HepG2 (cell line): ENCODE results near the gene ITGB2. TPM values are rescaled to one million over a fixed set of nuclear protein-coding genes. Genes with fewer than 3 reads are reported as not detected.
A peak's percentile ranks its signal among the peaks of the same experiment; 100 is the strongest.

Experiments
- CENPT ChIP-seq: sonication (generic); formaldehyde crosslinking; IDR thresholded peaks from 2 replicates; pipeline ENCODE4 v1.8.0; 2022; ENCODE audit warnings: low read depth, mild to moderate bottlenecking, moderate library complexity, missing genetic modification reagents
- IRX3 ChIP-seq: sonication (generic); formaldehyde crosslinking; IDR thresholded peaks from 2 replicates; pipeline ENCODE4 v1.8.1; 2023; ENCODE audit warnings: mild to moderate bottlenecking, low read depth, missing genetic modification reagents, borderline replicate concordance
- SALL1 ChIP-seq: sonication (generic); formaldehyde crosslinking; IDR thresholded peaks from 2 replicates; pipeline ENCODE4 v1.8.0; 2022; ENCODE audit warnings: mild to moderate bottlenecking, missing genetic modification reagents
- XRCC5 ChIP-seq: fragments of 200-400 bp; formaldehyde crosslinking; optimal IDR thresholded peaks from 2 replicates; pipeline ENCODE3; 2017; ENCODE audit warnings: mild to moderate bottlenecking, low read length
- ZFP36L1 ChIP-seq: sonication (generic); formaldehyde crosslinking; IDR thresholded peaks from 2 replicates; pipeline ENCODE4 v1.8.0; 2022; ENCODE audit warnings: mild to moderate bottlenecking, missing genetic modification reagents, moderate library complexity
- ZFX ChIP-seq: sonication (generic); formaldehyde crosslinking; IDR thresholded peaks from 2 replicates; pipeline ENCODE4 v1.4.0; 2020; ENCODE audit warnings: mild to moderate bottlenecking, low read depth, missing genetic modification reagents, moderate library complexity
- ZNF557 ChIP-seq: sonication (generic); formaldehyde crosslinking; IDR thresholded peaks from 2 replicates; pipeline ENCODE4 v1.4.0; 2020; ENCODE audit warnings: missing genetic modification reagents
- polyA plus RNA-seq, 8 experiments: library from polyadenylated mRNA; depleted of rRNA in 3 of 8; stranded (reverse) in 7 of 8; unstranded in 1 of 8; fragments of >200 nt; fragmentation: Illumina TruSeq in 4 of 8; extraction: Trizol in 4 of 8; gene quantifications; 2 replicates each; pipeline versions ENCODE4 v1.2.1 to v1.2.3, GENCODE V29; 2011 to 2016; ENCODE audit warnings: low read depth in 4 of 8, missing spikeins in 1 of 8, mixed read lengths in 1 of 8; ENCODE audit not compliant: insufficient read depth in 1 of 8
- total RNA-seq, 5 experiments: library from RNA; depleted of rRNA; stranded (reverse); fragments of >200 nt; fragmentation: Illumina TruSeq; extraction: Trizol; gene quantifications; 2 replicates each; pipeline ENCODE4 v1.2.3, GENCODE V29; 2016; ENCODE audit warnings: low read depth in 1 of 5
- TF ChIP-seq, protein P1 (sequence below): sonication (generic); formaldehyde crosslinking; IDR thresholded peaks from 2 replicates; pipeline ENCODE4 v1.9.0; 2021; ENCODE audit warnings: mild to moderate bottlenecking, missing genetic modification reagents
- TF ChIP-seq, protein P2 (sequence below): sonication (generic); formaldehyde crosslinking; IDR thresholded peaks from 2 replicates; pipeline ENCODE4 v1.5.0; 2020; ENCODE audit warnings: mild to moderate bottlenecking, missing genetic modification reagents
- TF ChIP-seq, protein P3 (sequence below): sonication (generic); formaldehyde crosslinking; IDR thresholded peaks from 2 replicates; pipeline ENCODE4 v1.5.0; 2020; ENCODE audit warnings: missing genetic modification reagents
- TF ChIP-seq, protein P4 (sequence below): sonication (generic); formaldehyde crosslinking; IDR thresholded peaks from 2 replicates; pipeline ENCODE4; 2020; ENCODE audit warnings: missing genetic modification reagents, mild to moderate bottlenecking, borderline replicate concordance
- TF ChIP-seq, protein P5 (sequence below): sonication (generic); formaldehyde crosslinking; IDR thresholded peaks from 2 replicates; pipeline ENCODE4 v1.4.0; 2020; ENCODE audit warnings: missing genetic modification reagents
- TF ChIP-seq, protein P6 (sequence below): IDR thresholded peaks from 2 replicates; pipeline ENCODE4 v1.6.1; 2018; ENCODE audit warnings: missing genetic modification reagents, mild to moderate bottlenecking, missing compliant biosample characterization

Gene ITGB2
- total and polyA plus RNA-seq, 2 of the 13 experiments (the other 11 are each of a cell fraction or from before 2014, with no cell fraction given): 4.2 to 18.0 TPM

DNA sequence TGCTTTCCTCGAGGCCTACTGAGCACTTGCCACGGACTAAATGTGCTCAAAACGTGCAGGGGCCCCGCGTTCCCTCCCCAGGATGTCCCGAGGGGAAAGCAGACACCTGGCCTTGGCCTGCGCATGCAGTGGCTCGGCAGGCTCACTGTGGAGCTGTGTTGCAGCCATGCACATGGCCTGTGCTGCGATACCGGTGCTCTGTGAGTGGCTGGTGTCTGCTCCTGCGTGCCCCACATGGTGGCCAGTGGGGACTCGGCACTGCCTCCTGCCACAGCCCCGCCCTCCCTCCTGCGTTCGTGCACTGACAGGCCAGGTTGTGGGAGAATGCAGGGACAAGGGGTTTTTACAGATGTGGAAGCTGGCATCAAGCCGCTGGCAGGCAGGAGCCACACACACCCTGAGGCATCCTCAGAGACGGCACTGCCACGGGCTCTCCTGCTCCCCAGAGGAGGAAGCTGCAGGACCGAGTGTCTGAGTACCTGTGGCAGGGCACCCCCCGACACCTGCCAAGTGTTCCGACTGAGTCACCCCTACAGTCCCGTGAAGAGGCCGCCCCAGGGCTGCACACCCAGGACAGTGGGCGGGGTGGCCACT, 30.3 kb downstream of the ITGB2 start (continued):
- TF ChIP-seq, protein P1, sequence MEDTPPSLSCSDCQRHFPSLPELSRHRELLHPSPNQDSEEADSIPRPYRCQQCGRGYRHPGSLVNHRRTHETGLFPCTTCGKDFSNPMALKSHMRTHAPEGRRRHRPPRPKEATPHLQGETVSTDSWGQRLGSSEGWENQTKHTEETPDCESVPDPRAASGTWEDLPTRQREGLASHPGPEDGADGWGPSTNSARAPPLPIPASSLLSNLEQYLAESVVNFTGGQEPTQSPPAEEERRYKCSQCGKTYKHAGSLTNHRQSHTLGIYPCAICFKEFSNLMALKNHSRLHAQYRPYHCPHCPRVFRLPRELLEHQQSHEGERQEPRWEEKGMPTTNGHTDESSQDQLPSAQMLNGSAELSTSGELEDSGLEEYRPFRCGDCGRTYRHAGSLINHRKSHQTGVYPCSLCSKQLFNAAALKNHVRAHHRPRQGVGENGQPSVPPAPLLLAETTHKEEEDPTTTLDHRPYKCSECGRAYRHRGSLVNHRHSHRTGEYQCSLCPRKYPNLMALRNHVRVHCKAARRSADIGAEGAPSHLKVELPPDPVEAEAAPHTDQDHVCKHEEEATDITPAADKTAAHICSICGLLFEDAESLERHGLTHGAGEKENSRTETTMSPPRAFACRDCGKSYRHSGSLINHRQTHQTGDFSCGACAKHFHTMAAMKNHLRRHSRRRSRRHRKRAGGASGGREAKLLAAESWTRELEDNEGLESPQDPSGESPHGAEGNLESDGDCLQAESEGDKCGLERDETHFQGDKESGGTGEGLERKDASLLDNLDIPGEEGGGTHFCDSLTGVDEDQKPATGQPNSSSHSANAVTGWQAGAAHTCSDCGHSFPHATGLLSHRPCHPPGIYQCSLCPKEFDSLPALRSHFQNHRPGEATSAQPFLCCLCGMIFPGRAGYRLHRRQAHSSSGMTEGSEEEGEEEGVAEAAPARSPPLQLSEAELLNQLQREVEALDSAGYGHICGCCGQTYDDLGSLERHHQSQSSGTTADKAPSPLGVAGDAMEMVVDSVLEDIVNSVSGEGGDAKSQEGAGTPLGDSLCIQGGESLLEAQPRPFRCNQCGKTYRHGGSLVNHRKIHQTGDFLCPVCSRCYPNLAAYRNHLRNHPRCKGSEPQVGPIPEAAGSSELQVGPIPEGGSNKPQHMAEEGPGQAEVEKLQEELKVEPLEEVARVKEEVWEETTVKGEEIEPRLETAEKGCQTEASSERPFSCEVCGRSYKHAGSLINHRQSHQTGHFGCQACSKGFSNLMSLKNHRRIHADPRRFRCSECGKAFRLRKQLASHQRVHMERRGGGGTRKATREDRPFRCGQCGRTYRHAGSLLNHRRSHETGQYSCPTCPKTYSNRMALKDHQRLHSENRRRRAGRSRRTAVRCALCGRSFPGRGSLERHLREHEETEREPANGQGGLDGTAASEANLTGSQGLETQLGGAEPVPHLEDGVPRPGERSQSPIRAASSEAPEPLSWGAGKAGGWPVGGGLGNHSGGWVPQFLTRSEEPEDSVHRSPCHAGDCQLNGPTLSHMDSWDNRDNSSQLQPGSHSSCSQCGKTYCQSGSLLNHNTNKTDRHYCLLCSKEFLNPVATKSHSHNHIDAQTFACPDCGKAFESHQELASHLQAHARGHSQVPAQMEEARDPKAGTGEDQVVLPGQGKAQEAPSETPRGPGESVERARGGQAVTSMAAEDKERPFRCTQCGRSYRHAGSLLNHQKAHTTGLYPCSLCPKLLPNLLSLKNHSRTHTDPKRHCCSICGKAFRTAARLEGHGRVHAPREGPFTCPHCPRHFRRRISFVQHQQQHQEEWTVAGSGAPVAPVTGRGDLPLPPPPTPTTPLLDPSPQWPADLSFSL (CRISPR knock-in tag): no peak
- TF ChIP-seq IRX3: no peak
- TF ChIP-seq, protein P2, sequence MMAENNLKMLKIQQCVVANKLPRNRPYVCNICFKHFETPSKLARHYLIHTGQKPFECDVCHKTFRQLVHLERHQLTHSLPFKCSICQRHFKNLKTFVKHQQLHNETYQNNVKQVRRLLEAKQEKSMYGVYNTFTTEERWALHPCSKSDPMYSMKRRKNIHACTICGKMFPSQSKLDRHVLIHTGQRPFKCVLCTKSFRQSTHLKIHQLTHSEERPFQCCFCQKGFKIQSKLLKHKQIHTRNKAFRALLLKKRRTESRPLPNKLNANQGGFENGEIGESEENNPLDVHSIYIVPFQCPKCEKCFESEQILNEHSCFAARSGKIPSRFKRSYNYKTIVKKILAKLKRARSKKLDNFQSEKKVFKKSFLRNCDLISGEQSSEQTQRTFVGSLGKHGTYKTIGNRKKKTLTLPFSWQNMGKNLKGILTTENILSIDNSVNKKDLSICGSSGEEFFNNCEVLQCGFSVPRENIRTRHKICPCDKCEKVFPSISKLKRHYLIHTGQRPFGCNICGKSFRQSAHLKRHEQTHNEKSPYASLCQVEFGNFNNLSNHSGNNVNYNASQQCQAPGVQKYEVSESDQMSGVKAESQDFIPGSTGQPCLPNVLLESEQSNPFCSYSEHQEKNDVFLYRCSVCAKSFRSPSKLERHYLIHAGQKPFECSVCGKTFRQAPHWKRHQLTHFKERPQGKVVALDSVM (CRISPR knock-in tag): no peak
- TF ChIP-seq, protein P3, sequence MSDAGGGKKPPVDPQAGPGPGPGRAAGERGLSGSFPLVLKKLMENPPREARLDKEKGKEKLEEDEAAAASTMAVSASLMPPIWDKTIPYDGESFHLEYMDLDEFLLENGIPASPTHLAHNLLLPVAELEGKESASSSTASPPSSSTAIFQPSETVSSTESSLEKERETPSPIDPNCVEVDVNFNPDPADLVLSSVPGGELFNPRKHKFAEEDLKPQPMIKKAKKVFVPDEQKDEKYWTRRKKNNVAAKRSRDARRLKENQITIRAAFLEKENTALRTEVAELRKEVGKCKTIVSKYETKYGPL (CRISPR knock-in tag): no peak
- TF ChIP-seq ZFP36L1 (CRISPR knock-in tag): no peak
- no peak for TF ChIP-seq XRCC5
- TF ChIP-seq ZNF557 (CRISPR knock-in tag): no peak
- TF ChIP-seq, protein P4, sequence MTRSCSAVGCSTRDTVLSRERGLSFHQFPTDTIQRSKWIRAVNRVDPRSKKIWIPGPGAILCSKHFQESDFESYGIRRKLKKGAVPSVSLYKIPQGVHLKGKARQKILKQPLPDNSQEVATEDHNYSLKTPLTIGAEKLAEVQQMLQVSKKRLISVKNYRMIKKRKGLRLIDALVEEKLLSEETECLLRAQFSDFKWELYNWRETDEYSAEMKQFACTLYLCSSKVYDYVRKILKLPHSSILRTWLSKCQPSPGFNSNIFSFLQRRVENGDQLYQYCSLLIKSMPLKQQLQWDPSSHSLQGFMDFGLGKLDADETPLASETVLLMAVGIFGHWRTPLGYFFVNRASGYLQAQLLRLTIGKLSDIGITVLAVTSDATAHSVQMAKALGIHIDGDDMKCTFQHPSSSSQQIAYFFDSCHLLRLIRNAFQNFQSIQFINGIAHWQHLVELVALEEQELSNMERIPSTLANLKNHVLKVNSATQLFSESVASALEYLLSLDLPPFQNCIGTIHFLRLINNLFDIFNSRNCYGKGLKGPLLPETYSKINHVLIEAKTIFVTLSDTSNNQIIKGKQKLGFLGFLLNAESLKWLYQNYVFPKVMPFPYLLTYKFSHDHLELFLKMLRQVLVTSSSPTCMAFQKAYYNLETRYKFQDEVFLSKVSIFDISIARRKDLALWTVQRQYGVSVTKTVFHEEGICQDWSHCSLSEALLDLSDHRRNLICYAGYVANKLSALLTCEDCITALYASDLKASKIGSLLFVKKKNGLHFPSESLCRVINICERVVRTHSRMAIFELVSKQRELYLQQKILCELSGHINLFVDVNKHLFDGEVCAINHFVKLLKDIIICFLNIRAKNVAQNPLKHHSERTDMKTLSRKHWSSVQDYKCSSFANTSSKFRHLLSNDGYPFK (CRISPR knock-in tag): no peak
- TF ChIP-seq SALL1 (CRISPR knock-in tag): 0 out of 2 replicates have a peak, but pooled peaks have one; percentile 11
- no peak for TF ChIP-seq CENPT (CRISPR knock-in tag)
- TF ChIP-seq, protein P5, sequence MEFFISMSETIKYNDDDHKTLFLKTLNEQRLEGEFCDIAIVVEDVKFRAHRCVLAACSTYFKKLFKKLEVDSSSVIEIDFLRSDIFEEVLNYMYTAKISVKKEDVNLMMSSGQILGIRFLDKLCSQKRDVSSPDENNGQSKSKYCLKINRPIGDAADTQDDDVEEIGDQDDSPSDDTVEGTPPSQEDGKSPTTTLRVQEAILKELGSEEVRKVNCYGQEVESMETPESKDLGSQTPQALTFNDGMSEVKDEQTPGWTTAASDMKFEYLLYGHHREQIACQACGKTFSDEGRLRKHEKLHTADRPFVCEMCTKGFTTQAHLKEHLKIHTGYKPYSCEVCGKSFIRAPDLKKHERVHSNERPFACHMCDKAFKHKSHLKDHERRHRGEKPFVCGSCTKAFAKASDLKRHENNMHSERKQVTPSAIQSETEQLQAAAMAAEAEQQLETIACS: no peak
- TF ChIP-seq, protein P6, sequence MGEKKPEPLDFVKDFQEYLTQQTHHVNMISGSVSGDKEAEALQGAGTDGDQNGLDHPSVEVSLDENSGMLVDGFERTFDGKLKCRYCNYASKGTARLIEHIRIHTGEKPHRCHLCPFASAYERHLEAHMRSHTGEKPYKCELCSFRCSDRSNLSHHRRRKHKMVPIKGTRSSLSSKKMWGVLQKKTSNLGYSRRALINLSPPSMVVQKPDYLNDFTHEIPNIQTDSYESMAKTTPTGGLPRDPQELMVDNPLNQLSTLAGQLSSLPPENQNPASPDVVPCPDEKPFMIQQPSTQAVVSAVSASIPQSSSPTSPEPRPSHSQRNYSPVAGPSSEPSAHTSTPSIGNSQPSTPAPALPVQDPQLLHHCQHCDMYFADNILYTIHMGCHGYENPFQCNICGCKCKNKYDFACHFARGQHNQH (CRISPR knock-in tag): no peak
- TF ChIP-seq ZFX (CRISPR knock-in tag): peak; percentile 44; the same call in 1 of the 2 replicates
